ENCODE results near the gene FYN.

The FYN gene

DNA sequence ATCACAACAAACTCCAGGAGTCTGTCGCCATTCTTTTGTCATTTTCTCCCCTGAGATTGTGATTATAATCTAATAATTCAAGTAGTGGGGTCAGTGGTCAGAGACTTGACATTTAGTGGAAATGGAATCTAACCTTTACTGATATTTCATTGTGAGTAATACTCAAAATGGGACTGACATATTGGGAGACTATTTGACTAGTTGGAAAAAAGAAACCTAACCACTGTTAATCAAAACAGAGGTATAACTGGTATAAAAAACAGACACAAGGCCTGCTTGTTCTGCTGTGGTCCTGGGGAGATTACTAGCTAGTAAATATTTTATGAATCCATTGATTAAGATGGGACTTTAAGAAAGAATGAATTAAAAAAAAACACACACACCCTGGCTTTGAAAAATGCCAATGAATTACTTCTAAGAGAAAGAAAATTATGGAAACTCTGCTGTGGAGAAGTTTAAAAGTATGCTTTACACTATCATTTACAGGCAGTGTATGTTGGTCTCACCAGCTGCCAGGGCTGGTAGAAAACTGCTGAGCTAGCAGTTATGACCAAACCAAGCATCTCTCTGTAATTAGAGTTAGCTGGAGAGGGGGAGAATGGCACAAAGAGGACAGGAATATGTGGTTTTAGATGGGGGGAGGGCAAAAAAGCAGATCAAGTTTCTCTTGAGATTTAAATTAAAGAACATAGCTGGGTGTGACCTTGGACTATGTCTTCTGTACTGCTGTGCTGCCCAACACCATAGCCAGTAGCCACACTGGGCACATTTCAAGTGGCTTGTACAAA is 103.7 kb downstream of the FYN start:
- no peak for DNase-seq (ENCODE audit: low read depth)

DNA sequence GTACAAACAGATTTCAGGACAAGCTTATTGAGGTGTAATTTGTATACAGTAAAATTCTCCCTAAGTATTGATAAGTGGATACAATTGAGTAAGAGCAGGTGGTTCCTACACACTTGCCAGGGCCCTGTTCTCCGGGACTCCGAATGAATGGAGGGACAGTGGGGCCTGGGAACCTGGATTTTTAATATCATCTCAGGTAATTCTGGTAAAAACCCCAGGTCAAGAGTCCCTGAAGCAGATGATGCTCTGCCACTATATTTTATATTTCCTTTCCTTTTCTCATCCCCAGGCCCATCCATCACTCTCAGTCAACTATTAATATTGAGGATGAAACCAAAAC is 104.9 kb downstream of the FYN start:
- DNase-seq (ENCODE audit: low read depth): no peak

DNA sequence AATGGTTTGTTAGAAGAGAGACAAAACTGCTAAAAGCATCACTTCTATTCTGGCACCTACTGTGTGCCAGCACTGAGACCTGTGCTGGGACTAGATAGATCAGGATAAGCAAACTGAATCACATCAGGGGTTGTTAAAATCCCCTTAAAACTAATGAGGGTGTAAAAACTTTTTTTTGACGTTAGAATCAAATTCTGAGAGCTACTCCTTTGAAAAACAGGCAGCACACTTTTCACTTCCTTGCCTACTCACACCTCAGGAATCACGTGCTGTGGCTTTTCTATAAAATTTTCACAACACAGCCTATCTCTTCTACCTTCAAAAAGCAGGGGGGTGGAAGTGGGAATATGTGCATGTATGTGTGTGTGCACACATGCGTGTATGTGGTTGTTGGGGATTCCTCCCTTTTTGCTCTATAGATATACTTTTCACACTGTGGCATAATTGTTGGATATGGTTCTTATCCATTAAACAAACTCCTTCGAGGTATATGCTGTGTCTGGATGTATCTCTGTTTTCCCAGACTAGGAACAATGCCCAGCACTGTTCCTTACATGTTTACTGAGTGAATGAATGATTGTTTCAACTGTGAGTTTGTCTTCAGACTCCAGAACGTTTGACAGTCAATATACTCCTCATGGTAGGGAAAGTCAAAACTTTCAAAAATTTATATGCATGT is 105.4 kb downstream of the FYN start:
- DNase-seq (ENCODE audit: low read depth): no peak

DNA sequence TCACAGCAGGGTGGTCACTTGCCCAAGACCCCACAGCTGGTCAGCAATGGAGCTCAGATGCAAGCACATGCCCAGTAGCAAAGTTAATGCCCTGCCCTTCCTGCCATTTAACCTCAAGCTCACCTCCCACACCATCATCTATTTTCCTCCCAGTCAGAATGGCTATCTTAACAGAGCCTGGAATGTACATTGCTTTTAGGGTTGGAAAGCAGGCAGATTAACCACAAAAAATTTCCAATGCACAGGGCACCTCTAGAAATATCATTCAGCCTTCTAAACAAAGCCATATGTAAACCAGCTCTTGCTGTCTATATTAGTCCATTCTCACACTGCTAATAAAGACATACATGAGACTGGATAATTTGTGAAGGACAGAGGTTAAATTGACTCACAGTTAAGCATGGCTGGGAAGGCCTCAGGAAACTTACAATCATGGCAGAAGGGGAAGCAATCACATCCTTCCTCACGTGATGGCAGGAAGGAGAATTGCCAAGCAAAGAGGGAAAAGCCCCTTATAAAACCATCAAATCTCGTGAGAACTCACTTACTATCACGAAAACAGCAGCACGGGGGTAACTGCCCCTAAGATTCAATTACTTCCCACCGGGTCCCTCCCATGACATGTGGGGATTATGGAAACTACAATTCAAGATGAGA is 106.9 kb downstream of the FYN start:
- no peak for DNase-seq (ENCODE audit: low read depth)

DNA sequence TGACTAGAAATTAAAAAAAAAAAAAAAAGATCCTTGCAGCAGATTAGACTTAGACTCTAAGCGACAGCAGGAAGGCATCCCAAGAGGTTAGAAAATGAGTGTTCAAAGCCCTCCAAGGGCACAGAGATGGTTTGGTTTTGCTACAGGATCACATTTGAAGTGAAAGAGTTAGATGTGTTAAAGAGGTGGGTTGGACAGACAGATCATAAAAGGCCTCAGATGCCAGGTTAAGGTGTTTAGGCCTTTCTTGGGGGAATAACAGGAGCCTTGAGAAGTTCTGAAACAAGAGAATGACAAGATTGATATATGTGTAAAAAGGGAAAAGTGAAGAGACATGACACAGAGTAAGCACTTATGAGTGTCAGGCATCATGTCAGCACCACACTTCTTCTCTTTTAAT is 107.5 kb downstream of the FYN start:
- no peak for DNase-seq (ENCODE audit: low read depth)

DNA sequence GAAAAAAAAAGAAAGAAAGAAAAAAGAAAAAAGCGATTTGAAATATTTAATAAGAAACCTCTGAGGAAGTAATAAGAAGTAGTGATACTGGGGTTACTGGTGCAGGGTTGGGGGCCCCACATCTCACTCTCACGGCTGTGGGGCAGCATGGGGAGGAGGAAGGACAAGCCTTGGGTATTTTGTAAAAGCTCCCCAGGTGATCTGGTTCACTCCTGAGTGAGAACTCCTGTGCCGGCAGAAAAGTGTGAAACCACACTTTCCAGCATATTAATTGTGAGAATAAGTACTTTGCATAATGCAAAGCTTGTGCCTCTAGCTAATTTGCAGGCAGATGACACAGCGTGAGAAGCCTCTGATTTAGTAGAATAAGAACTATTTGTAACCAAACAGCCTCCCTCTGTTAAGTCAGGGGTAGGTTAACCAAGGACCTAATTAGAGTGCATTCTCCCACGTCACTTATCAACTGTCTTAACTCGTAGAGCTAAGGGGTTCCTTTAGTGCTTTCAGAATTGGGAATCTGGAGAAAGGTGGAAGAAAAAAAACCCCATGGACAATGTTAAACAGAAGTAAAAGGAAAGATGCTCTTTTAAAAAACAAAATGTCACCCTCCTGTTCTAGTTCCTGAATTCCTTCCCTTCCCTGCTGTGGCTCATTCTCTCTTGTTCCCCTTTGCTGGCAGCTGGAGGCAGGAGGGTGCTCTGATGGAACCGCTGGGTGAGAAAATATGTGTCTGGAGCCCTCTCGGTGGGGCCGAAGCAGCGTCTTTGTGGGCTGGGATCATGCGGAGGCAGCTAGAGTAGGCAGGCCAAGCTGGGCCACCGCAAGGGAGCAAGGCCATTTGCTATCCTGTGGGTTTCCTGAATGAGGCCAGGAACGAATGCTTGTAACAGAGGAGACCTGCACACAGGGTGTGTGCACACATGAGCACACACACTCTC is 108.7 kb downstream of the FYN start:
- DNase-seq (ENCODE audit: low read depth): no peak

DNA sequence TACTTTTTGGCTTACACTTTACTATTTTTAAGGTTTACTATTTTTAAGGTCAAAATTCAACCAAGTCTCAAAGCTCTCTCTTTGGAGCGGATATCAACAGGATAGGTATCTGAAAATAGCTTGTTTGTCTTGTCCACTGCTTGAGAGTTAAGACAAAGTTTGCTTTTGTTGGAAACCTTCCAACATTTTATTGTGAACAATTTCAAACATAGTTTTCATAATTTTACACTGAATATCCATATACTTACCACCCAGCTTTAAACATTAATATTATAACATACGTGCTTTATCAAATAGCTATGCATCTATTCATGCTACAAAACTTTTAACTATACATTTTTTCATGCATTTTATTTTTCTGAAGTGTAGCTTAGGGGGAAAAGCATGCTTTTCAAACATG is 109.9 kb downstream of the FYN start:
- no peak for DNase-seq (ENCODE audit: low read depth)

DNA sequence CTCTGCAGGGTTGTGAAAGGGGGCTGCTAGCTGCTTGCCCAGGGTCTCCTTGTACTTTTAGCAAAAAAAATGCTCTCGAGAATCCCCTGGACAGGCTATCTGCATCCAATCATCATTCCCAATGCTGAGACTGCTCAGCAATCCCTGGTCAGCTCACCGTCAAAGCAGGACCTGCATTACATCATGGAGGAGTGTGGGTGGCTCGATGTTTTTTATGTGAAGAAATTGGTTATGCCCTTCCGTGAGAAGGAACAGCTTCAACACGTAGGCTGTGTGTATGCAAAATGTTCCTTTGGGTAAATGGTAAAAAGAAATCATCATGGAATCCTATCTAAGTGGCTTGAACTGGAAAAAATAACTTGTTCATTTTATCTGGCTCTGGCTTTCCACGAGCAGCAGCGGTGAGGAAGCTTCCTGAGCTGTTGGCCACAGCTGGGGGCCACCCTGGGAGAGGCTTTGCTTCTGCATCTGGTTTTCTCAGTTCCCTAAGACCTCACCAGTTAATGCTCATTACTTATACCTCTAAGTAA is 111.4 kb downstream of the FYN start:
- no peak for DNase-seq (ENCODE audit: low read depth)

DNA sequence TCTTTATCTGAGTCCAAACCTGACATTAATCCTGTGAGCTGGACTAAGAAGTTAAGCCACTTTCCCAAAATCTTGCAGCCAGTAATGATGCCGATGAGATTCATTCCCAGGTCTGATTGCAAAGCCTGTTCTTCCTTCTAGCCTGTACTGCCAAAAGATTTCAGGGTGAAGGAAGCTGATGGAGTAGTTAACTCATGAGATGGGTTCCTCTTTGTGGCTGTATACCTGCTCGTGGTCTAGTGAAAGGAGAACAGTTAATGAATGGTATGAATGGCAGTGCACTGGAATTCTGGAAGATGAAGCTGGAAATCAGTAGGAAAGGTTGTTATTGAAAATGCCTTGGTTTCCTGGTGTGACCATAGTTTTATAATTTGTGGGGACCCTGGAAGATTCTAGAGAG is 112.0 kb downstream of the FYN start:
- DNase-seq (ENCODE audit: low read depth): no peak

DNA sequence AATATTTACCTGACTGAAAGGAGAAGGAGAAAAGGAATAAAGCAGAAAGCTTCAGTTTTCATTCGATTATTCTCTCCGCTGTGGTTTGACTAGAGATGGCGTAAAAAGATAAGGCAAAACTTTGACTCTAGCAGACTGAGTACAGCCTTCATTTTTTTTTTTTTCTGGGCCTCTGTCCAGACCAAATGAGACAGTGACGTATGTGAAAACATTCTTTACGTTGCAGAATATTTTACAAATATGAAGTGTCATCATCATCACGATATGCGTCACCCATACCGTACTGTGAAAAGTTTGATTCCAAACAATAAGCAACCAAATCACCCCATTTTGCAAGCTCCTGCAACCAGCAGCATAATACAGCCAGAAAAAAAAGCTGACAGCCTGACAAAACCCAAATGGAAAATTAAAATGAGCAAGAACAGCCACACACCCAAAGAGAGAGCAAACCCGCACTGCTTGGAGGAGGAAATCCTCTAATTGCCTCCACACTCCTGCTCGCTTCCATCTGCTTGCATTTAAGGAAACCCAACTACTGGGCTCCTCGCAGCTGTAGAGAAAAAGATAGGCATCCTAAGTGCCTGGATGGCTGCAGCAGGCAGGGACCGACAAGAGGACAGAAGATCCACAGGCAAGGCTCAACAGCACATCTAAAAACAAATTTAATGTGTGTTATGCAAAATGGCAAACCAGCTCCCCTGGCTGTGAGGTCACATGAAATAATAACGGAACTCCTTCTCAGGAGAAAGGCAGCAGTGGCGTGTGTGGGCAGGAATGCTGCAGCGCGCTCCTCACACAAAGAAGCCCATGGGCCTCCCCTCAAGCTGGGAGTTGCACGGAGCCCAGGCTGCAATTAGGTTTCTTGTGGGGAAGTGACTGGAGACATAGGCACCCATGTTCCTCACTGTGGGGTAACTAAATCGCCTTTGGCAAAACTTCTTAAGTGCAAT is 113.1 kb downstream of the FYN start:
- DNase-seq (ENCODE audit: low read depth): peak; percentile 71

DNA sequence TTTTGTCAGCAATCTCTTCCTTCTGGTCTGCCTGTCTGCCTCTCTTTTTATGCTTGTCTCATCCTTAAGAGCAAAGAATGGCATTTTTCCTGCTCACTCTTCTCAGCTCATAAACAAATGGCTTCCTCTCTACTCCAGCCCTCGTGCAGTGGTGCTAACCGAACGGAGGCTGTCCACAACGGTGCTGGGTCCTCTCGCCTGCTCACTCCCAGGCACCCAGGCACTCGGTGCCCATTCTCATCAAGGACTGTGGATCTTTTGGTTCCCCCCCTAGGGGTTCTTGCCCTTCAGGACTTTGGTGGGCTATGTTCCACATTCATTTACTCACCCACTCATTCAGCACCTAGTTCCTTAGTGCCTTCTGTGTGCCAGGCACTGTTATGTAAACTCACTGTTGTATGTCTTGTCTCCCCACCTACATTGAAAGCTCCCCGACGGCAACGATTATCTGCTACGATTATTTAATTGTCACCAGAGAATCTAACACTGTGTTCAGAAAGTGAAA is 113.9 kb downstream of the FYN start:
- DNase-seq (ENCODE audit: low read depth): no peak

DNA sequence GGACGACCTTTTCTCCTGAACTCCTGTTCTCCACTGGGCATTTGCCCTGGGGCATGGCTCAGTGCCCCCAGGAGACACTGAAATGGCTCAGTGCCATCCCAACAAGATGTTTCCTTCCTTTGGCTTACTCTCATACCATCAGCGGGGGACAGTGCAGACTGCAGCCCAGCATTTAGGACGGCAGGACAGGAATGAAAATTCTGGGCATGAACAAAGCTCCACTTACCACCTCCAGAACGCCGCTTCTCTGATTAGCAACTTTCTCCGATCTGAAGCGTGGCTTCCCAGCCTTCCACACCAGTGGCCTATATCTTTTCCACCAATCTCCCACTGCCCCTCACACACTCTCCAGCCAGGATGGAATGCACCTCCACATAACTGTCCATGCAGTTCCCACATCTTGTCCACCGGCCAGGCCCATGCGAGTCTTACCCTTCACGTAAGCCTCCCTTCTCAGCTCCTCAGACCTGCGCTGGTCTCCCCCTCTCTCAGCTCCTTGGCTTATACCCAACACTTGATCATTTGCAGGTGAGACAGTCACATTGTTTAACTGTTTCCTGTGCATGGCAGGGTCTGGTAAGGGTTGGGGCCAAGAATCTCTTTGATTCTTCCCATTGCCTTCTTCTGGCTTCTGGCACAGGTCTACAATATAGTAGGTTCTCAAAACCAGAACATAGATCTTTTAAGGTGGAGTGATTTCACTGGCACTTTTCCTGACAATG is 114.5 kb downstream of the FYN start:
- no peak for DNase-seq (ENCODE audit: low read depth)

DNA sequence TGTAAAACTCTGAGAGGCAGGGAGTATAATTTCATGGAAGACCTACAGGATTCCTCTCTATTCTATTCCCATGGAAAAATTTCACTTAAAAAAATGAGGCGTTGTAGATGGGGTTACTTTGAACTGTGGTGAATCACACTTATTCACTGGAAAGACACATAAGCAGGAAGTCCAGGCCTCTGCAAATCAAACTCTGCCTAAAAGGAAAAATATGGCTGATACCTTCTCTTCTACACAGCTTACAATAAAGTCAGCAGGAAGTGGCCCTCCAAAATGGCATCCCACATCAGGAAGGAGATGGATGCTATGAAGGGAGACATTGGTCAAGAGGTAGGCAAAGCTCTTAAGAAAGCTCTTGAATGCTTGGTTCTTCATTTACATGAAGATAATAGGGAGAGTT is 115.9 kb downstream of the FYN start:
- no peak for DNase-seq (ENCODE audit: low read depth)

DNA sequence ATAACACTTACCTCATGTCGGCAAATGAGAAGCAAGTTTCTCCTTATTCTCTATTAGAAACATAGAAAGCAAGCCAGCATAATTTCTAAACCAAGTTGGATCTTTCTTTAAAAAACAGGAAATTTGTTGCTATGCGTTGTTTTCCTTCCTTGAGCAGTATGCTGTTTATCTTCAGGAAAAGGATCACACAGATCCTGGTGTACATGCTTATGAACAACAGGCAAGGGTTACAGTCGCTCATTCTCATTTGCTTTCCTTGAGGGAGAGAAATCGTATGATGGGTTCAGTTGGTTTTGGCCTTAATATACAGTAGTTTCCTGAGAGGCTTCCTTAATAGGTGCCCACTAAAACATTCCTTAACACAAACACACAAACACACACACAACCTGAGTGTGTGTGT is 118.8 kb downstream of the FYN start:
- no peak for DNase-seq (ENCODE audit: low read depth)

DNA sequence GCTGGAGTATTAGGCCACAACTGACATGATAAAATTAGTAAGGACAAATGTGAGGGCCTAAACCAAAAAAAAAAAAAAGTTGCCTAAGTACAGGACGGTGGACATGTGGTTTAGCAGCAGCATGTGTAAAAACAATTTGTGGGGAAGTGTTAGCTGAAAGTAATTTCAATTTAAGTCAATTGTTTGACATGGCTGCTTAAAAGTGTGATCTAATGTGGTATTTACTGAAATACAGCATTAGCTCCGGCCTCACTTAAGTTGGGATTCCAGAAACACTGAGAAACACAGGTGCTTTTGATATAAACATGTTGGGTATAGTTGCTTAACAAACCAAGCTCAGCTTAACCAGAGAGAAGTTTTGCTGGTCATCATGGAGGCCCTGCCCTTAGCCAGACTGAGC is 119.7 kb downstream of the FYN start:
- DNase-seq (ENCODE audit: low read depth): no peak

DNA sequence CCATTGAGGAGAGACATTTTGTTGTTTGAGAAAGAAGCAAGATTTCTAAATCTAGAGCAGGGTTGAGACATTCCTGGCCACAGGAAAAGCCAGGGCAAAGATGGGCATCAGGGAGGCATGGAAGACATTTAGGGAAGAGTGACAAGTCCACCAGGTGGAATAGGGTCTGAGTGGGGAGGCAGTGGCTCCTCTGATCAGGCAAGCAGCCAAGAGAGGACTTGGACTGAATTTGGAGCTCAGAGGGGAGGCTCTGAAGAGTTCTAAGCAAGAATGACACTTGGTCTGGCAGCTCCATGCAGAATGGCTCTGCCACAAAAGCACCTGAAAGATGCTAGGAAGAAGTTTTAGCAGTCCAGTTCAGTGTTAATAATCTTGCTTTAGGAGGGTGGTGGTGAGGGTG is 120.8 kb downstream of the FYN start:
- DNase-seq (ENCODE audit: low read depth): no peak

DNA sequence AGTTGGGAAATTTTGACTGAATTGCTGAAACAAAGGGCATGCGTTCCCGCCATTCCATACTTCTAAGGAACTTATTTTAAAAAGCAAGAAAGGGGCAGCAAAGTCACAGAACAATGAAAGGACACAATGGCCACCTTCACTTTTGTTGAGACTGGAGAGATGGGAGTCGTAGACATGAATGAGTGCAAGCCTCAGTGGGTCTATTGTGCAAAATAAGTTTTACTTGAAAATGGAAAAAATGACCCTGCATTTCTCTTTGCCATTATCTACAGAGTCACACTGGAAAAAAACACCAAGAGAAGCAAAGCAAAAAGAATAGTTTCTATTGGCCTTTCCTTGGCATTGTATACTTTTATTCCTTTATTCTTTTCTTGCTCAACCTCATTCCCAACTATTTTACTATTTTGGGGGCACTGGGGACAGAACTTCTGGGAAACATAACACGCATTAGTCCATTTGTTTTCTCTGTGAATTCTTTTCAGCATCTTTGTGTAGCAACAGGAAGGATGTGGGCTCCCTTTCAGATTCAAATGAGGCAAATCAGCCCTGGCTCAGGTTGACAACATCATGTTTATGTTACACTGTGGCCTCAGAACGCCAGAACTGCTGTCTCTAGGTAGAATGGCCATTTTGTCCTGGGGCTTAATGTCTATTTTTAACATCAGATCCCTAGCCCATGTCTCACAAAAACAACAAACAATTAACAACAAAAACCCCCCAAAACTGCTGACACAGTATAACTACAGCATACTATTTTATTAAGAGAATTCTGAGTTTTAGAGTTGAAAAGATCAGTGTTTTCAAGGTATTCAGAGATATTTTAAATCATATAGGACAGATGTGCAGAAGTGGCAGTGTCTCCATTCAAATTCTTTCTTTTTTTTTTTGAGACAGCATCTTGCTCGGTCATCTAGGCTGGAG is 122.2 kb downstream of the FYN start:
- DNase-seq (ENCODE audit: low read depth): no peak

DNA sequence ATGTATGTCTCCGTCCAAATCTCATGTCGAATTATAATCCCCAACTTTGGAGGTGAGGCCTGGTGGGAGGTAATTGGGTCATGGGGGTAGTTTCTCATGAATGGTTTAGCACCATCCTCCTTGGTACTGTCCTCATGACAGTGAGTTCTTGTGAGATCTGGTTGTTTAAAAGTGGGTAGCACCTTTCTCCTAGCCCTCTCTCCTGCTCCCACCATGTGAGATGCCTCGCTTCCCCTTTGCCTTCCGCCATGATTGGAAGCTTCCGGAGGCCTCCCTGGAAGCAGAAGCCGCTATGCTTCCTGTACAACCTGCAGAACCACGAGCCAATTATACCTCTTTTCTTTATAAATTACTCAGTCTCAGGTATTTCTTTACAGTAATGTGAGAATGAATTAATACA is 123.1 kb downstream of the FYN start:
- no peak for DNase-seq (ENCODE audit: low read depth)

DNA sequence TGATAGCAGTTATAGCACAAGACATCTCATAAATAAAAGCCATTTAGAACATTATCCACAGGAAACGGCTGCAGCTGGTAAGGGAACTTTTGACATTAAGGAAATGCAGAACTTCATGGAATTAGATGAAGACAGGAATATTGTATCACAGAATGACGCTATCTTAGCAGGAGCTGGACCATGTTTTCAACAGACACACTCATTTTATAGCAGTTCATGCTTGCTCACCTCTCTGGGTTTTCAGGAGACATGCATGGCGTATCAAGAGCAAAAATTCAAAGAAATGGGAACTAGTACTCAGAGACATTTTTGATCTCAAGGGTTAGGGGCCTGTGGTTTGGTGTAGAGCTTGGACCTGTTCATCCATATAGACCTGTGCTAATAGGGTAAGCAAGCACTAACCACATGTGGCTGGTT is 125.0 kb downstream of the FYN start:
- no peak for DNase-seq (ENCODE audit: low read depth)
